Activated naive CD8-positive, alpha-beta T cell treated with anti-CD3 and anti-CD28 coated beads, Interleukin-2, amount 50 U/mL, for 24 hours (primary cell): ENCODE measurements around the gene RPP14.
A peak's percentile ranks its signal among the peaks of the same experiment; 100 is the strongest.

Experiments
- ATAC-seq: fragments of 150-1000 bp; cut with Tn5 transposase; one replicate; pipeline ENCODE4 v1.10.0; 2021
- DNase-seq: peaks from one replicate; pipeline ENCODE4 v3.0.0; 2021
- H3K27ac Mint-ChIP-seq: one replicate; pipeline ENCODE4 v1.8.0; 2021; ENCODE audit warnings: mild to moderate bottlenecking, mixed read lengths
- H3K27me3 Mint-ChIP-seq: one replicate; pipeline ENCODE4 v1.8.0; 2021; ENCODE audit warnings: mixed read lengths
- H3K36me3 Mint-ChIP-seq: one replicate; pipeline ENCODE4 v1.8.0; 2021; ENCODE audit warnings: low read depth, mixed read lengths
- H3K4me1 Mint-ChIP-seq: one replicate; pipeline ENCODE4 v1.8.0; 2021; ENCODE audit warnings: mixed read lengths
- H3K4me3 Mint-ChIP-seq: one replicate; pipeline ENCODE4 v1.8.0; 2021; ENCODE audit warnings: mild to moderate bottlenecking, moderate library complexity, mixed read lengths
- H3K9me3 Mint-ChIP-seq: one replicate; pipeline ENCODE4 v1.8.0; 2021; ENCODE audit warnings: mixed read lengths

RPP14 gene

DNA sequence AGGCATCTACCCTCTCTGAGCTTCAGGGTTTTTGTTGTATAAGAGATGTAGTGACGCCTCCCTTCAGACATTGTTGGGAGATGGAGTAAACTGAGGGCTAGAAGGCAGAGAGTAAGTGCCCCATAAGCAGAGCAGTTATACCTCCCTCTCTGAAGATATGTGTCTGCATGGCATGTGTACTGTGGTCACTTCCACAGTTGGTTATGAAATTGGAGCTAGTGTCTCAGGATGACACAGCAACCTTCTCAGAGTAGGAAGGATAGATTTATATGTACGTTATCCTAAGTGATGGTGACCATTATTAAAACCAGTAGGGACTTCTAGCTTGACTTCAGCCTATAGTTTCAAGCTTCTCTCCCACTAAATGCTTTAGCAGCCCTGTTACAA is 44.6 kb downstream of the RPP14 start:
- Mint-ChIP-seq H3K27me3 (no peaks in the 10 kb centered on the region), H3K9me3 (no peaks in the 10 kb centered on the region), H3K4me1 (peaks cover 83% of the 10 kb centered on the region), H3K27ac (no peak overlapping the region), H3K36me3 (peaks cover 18% of the 10 kb centered on the region), H3K4me3 (no peak overlapping the region)
- no peak for ATAC-seq
- no peak for DNase-seq

DNA sequence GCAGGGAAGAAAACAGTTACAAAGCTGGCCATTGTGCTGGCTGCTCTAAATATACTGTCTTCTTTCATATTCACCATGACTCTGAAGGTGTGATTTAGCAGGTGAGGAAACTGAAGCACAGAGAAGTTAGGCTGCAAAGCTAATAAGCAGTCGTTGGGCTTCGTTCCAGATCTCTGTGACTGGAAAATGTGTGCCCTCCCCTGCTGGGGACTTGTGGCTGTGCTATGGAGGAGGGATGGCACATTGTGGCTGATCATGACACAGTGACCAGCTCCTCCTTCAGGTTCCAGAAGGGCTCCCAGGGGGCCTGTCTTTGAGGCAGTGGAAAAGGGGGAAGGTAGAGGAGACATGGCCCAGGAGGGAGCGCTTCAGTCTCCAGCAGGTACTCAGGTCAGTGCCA is 45.9 kb downstream of the RPP14 start:
- Mint-ChIP-seq H3K27me3 (no peaks in the 10 kb centered on the region), H3K4me1 (peaks cover 85% of the 10 kb centered on the region)

DNA sequence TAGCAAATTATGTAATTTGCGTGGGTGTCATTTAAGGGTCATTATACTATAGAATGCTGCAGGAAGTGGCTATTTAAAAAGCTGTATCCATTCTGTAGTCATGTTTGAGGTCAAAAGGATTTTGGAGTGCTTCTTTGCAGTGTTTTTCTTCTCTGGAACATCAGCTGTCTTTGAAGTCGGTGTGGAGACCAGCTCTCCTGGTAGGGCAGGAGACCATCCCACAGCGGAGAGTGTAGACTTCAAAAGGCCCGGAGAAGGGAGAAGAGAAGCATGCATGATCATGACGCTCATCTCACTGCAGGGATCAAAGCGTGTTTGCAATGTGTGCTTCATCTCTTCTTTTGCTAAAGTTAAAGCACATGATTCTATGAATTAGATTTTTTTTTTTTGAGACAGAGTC is 46.6 kb downstream of the RPP14 start:
- DNase-seq = no peak
- Mint-ChIP-seq H3K4me3 (no peak overlapping the region), H3K36me3 (peaks cover 15% of the 10 kb centered on the region), H3K27me3 (no peaks in the 10 kb centered on the region), H3K4me1 (peaks cover 85% of the 10 kb centered on the region), H3K9me3 (no peaks in the 10 kb centered on the region), H3K27ac (no peak overlapping the region)
- no peak for ATAC-seq

More for the DNA sequence above, 45.9 kb downstream of the RPP14 start:
- Mint-ChIP-seq H3K4me3 (no peak overlapping the region), H3K9me3 (no peaks in the 10 kb centered on the region), H3K36me3 (peaks cover 17% of the 10 kb centered on the region), H3K27ac (no peak overlapping the region)
- ATAC-seq (no peak), DNase-seq (no peak)

DNA sequence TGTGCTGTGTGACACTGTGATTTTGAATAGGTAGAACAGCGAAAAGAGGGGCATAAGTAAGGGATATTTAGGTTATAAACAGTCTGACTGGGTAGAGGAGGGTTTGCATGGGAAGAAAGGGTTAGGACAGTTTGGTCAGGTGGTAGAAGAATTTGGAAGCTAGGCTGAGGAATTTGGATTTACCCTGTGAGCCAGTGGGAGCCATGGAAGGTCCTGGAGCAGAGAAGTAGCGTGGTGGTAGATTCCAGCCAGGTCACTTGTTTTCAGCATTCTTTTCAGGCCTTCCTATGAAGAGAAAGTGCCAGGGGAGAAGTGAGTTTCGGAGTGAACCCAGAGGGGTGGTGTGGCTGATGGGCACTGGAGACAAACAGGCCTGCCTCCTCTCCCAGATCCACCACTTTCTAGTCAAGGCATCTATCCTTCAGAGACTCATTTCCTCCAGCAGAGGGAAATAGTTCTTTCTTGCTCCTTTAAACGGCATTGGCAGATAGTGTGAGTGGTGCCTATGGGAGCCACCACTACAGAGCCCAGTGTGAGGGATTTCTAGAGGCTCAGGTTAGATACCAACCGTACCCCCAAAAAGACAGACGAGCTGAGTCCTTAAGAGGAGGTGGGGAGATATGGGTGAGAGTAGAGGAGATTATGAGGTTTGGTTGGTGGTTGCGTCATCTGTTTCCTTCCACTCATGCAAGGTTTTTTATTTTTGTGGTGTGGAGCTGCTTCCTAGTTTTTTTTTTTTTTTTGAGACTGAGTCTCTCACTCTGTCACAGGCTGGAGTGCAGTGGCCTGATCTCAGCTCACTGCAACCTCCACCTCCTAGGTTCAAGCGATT is 47.9 kb downstream of the RPP14 start:
- H3K9me3 Mint-ChIP-seq = no peaks in the 10 kb centered on the region

DNA sequence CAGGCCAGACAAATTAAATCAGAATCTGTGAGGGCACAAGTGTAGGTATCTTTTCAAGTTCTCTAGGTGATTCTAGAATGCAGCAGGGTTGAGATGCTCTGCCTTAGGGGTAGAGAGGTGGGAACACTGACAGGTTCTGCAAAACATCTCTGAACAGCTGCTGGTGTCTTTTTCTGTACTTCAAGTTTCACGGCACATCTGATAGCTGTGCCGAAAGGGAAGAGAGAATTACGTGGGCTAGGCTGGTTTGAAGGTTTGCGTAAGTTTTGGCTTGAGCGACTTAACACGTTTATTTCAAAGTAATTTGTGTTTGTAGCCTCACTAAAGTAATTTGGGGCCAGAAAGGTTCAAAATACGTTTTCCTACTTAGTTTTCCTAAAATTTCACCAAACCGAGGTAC is 49.1 kb downstream of the RPP14 start:
- H3K4me3 Mint-ChIP-seq = no peak overlapping the region
- no peaks in the 10 kb centered on the region for H3K27me3 Mint-ChIP-seq
- no peak for ATAC-seq
- H3K27ac Mint-ChIP-seq = peak overlapping the region; percentile 78
- H3K9me3 Mint-ChIP-seq = no peaks in the 10 kb centered on the region
- peaks cover 5% of the 10 kb centered on the region for H3K36me3 Mint-ChIP-seq
- no peak for DNase-seq
- peaks cover 80% of the 10 kb centered on the region for H3K4me1 Mint-ChIP-seq

More for the DNA sequence above, 47.9 kb downstream of the RPP14 start:
- peak overlapping the region; percentile 53 for H3K4me3 Mint-ChIP-seq
- DNase-seq = no peak
- no peaks in the 10 kb centered on the region for H3K27me3 Mint-ChIP-seq
- peaks cover 88% of the 10 kb centered on the region for H3K4me1 Mint-ChIP-seq
- ATAC-seq = peak; percentile 42
- H3K27ac Mint-ChIP-seq = peak overlapping the region; percentile 78
- peaks cover 8% of the 10 kb centered on the region for H3K36me3 Mint-ChIP-seq

DNA sequence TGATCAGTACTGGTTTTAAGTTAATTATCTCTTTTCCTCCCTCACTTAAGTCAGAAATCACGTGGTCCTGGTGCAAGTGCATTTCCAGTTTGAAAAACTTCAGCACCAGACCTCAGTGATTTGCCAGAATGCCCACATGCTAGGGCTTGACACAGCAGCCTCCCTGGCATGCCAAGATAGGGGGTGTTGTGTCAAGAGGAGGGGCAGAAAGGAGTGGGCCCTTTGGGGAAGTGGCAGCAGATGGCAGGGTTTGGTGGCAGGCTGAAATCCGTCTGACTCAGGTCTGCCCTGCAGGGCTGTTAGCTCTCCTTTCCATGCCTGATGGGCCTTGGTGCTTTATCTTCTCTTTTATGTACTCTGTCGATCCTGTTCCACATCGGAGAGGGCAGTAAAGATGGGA is 50.0 kb downstream of the RPP14 start:
- peaks cover 5% of the 10 kb centered on the region for H3K36me3 Mint-ChIP-seq
- ATAC-seq = no peak
- H3K27me3 Mint-ChIP-seq = no peaks in the 10 kb centered on the region
- H3K4me3 Mint-ChIP-seq = no peak overlapping the region
- peaks cover 72% of the 10 kb centered on the region for H3K4me1 Mint-ChIP-seq
- no peak for DNase-seq
- H3K9me3 Mint-ChIP-seq = no peaks in the 10 kb centered on the region
- H3K27ac Mint-ChIP-seq = peak overlapping the region; percentile 60

DNA sequence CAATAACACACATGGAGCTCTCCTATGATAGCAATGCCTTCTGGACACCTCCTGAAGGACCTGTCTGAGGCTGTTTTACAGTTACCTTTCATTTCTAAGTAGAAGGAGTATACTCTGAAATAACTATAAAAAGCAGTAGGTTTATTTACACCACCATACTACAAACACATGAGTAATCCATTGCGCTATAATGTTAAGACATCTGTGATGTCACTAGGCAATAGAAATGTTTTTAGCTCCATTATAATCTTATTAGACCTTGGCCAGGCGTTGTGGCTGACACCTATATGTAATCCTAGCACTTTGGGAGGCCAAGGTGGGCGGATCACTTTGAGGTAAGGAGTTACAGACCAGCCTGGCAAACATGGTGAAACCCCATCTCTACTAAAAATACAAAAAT is 51.4 kb downstream of the RPP14 start:
- Mint-ChIP-seq H3K27ac (peak overlapping the region; percentile 90), H3K36me3 (peaks cover 5% of the 10 kb centered on the region), H3K9me3 (no peaks in the 10 kb centered on the region), H3K4me1 (peaks cover 65% of the 10 kb centered on the region), H3K4me3 (peak overlapping the region; percentile 40), H3K27me3 (no peaks in the 10 kb centered on the region)
- peak; percentile 21 for ATAC-seq
- peak; percentile 41 for DNase-seq

DNA sequence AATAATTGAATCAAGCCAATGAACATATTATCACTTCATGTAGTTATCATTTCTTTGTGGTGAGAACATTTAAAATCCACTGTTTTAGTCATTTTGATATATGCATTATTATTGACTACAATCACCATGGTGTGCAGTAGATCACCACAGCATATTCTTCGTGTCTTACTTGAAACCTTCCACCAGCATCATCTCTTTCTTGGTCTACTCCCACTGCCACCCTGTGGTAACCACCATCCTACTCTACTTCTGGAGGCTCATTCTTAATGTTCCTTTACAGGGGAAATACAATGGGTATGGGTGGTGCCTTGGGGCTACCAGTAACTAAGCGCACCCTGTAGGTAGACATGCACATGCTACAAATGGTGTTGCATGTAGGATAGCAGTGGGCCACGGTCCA is 52.0 kb downstream of the RPP14 start:
- ATAC-seq (peak; percentile 86), DNase-seq (no peak)
- Mint-ChIP-seq H3K27ac (peak overlapping the region; percentile 90), H3K27me3 (no peaks in the 10 kb centered on the region), H3K4me3 (no peak overlapping the region), H3K9me3 (no peaks in the 10 kb centered on the region), H3K36me3 (peaks cover 5% of the 10 kb centered on the region), H3K4me1 (peaks cover 60% of the 10 kb centered on the region)

DNA sequence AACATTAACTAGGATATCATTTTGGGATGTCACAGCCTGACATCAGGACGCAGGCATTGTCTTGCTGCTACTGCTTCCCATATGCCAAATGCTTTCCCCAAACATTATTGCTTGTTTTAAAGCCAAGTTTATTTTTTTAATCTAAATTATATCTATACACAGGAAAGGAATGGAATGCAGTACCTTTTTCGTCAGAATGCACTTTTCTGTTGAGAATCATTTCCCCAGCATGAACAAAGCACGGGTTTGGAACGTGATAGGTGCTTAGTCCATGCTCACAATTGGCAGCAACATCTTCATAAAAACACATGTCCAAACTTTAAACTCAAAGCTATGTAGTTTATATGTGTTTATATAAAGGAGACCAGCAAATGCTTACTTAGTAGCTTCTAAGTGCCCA is 52.8 kb downstream of the RPP14 start:
- H3K4me3 Mint-ChIP-seq = no peak overlapping the region
- H3K27me3 Mint-ChIP-seq = no peaks in the 10 kb centered on the region
- peak overlapping the region; percentile 90 for H3K27ac Mint-ChIP-seq
- DNase-seq = no peak
- H3K4me1 Mint-ChIP-seq = peaks cover 55% of the 10 kb centered on the region
- no peak for ATAC-seq
- no peaks in the 10 kb centered on the region for H3K9me3 Mint-ChIP-seq
- H3K36me3 Mint-ChIP-seq = peaks cover 3% of the 10 kb centered on the region

DNA sequence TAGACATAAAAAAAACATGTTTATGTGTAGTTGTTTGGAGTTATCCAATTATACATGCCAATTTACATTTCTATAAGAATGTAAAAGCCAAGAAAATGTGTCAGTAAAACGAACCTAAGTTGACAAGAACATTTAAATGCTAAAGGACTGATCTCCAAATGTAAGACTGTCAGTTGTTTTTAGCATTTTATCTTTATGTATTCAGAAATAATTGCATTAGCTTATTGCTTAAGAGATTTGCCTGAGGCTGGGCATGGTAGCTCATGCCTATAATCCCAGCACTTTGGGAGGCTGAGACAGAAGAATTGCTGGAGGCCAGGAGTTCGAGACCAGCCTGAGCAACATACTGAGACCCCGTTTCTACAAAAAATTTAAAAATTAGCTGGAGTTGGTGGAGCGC is 53.6 kb downstream of the RPP14 start:
- H3K4me1 Mint-ChIP-seq = peaks cover 51% of the 10 kb centered on the region
- no peak overlapping the region for H3K4me3 Mint-ChIP-seq
- H3K27ac Mint-ChIP-seq = no peak overlapping the region
- no peaks in the 10 kb centered on the region for H3K27me3 Mint-ChIP-seq
- H3K9me3 Mint-ChIP-seq = peaks cover 3% of the 10 kb centered on the region
- H3K36me3 Mint-ChIP-seq = peaks cover 3% of the 10 kb centered on the region
- no peak for DNase-seq
- ATAC-seq = no peak

DNA sequence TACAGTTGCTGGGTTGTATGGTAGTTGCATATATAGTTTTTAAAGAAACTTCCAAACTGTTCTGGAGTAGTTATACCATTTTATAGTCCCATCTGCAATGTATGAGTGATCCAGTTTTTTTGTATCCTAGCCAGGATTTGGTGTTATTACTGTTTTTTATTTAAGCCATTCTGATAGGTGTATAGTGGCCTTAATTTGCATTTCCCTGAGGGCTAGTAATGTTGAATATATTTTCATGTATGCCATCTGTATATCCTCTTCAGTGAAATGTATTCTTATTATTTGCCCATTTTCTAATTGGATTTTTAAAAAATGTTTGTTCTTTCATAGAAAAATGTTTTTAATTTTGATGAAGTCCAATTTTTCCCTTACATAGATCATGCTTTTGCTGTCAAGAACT is 55.8 kb downstream of the RPP14 start:
- ATAC-seq (no peak), DNase-seq (no peak)
- no peak overlapping the region for H3K27ac Mint-ChIP-seq
- no peak overlapping the region for H3K4me3 Mint-ChIP-seq
- no peaks in the 10 kb centered on the region for H3K27me3 Mint-ChIP-seq
- peaks cover 9% of the 10 kb centered on the region for H3K9me3 Mint-ChIP-seq
- H3K4me1 Mint-ChIP-seq = peaks cover 53% of the 10 kb centered on the region
- peaks cover 7% of the 10 kb centered on the region for H3K36me3 Mint-ChIP-seq

DNA sequence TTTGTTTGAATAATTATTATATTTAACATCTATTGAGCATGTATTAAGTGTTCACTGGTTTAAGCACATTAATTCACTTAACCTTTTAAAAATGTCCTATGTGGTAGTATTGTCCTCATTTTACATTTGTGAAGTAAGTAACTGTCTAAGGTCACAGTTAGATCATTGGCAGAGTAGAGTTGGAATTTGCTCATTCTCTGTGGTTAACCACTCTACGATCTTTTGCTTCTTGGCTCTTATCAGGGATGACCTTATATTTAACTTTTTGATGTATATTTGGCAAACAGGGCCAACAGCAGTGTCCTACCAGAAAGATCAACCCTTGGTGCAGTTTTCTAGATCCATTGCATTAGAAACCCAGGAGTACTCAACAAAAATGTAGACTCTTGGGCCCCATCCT is 60.7 kb downstream of the RPP14 start:
- Mint-ChIP-seq H3K27ac (peak overlapping the region; percentile 63), H3K36me3 (peaks cover 15% of the 10 kb centered on the region), H3K27me3 (no peaks in the 10 kb centered on the region), H3K4me1 (peaks cover 33% of the 10 kb centered on the region), H3K9me3 (peaks cover 9% of the 10 kb centered on the region), H3K4me3 (peak overlapping the region; percentile 18)
- DNase-seq (no peak), ATAC-seq (peak; percentile 87)

DNA sequence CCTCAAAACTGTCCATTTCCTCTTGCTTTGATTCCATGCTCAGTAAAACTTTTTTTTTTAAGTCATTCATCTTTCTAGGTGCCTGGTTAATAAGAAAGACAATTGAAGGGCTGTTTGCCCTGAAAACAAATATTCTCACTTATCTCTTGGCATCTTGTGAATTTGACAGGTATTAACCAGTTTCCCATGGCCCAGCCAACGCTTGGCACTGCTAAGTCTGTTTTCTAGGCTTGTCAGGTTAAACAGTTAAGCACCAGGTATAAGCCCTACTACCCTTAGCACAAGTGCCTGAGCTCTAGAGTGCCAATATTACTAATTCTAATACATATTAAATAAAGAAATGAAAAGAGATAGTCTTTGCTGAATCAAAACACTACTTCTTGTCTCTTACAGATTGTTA is 63.0 kb downstream of the RPP14 start:
- Mint-ChIP-seq H3K4me3 (no peak overlapping the region), H3K27me3 (no peaks in the 10 kb centered on the region), H3K27ac (no peak overlapping the region), H3K4me1 (peaks cover 27% of the 10 kb centered on the region), H3K9me3 (peaks cover 8% of the 10 kb centered on the region), H3K36me3 (peaks cover 17% of the 10 kb centered on the region)
- no peak for DNase-seq
- ATAC-seq = no peak
